ENCODE results near the gene FTO.

Gene FTO

DNA sequence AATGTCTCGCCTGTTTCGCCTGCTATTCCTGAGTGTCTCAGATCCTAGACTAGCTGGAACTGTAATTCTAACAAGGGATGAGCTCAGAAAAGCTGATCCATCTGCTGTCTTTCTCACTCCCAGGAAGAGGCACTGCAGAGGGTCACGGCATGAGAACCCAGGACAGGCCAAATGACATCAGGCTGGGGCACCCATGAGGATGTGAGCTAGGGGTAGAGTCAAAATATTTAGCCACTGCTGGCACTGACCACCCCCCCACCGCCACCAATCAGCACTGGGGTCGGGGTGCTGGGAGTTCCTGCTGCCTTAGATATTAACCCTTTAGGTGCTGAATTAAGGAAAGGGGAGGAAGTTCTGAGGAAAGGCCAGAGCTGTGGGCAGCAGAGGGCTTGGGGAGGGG lies 470.2 kb downstream of the FTO start:
- no peak overlapping the region for H3K27ac ChIP-seq (ENCODE audit: low read depth, low read length)
- H3K9me2 ChIP-seq (replicated peaks; ENCODE audit: insufficient read depth, low read length): no peaks in the 10 kb centered on the region
- no peaks in the 10 kb centered on the region for H4K20me1 ChIP-seq (ENCODE audit: low read depth, low read length)
- no peaks in the 10 kb centered on the region for H3K27me3 ChIP-seq (ENCODE audit: low read length)
- no peak overlapping the region for H3K4me2 ChIP-seq (ENCODE audit: low read depth, low read length, poor library complexity, severe bottlenecking)
- no peaks in the 10 kb centered on the region for H3F3A ChIP-seq (ENCODE audit: insufficient read depth)
- H2AFZ ChIP-seq (ENCODE audit: low read depth, low read length, severe bottlenecking): no peak overlapping the region
- H3K36me3 ChIP-seq (ENCODE audit: low read length): no peaks in the 10 kb centered on the region
- TF ChIP-seq CTCF (IDR thresholded peaks at IDR 0.05; ENCODE audit: insufficient read depth, low read length, poor library complexity, severe bottlenecking) (no peak), EZH2phosphoT487 (conservative IDR thresholded peaks at IDR 0.05; ENCODE audit: low read length) (no peak)
- H3K9ac ChIP-seq (ENCODE audit: low read length): no peak overlapping the region
- no peak overlapping the region for H3K4me3 ChIP-seq (ENCODE audit: insufficient read depth, low read length, poor library complexity, severe bottlenecking)
- no peaks in the 10 kb centered on the region for H3K9me3 ChIP-seq (ENCODE audit: insufficient read depth, low read length)
- H3K79me2 ChIP-seq (ENCODE audit: insufficient read depth, low read length): no peaks in the 10 kb centered on the region

GRCh38 chr16:54174750-54175149 lies 470.8 kb downstream of the FTO start:
- H2AFZ ChIP-seq (ENCODE audit: low read depth, low read length, severe bottlenecking): no peak overlapping the region
- no peaks in the 10 kb centered on the region for H3K36me3 ChIP-seq (ENCODE audit: low read length)
- H4K20me1 ChIP-seq (ENCODE audit: low read depth, low read length): no peaks in the 10 kb centered on the region
- no peak overlapping the region for H3K4me2 ChIP-seq (ENCODE audit: low read depth, low read length, poor library complexity, severe bottlenecking)
- H3K4me3 ChIP-seq (ENCODE audit: insufficient read depth, low read length, poor library complexity, severe bottlenecking): no peak overlapping the region
- H3K9me3 ChIP-seq (ENCODE audit: insufficient read depth, low read length): no peaks in the 10 kb centered on the region
- no peak overlapping the region for H3K9ac ChIP-seq (ENCODE audit: low read length)
- no peaks in the 10 kb centered on the region for H3K27me3 ChIP-seq (ENCODE audit: low read length)
- no peak overlapping the region for H3K27ac ChIP-seq (ENCODE audit: low read depth, low read length)
- no peaks in the 10 kb centered on the region for H3K79me2 ChIP-seq (ENCODE audit: insufficient read depth, low read length)
- TF ChIP-seq CTCF (IDR thresholded peaks at IDR 0.05; ENCODE audit: insufficient read depth, low read length, poor library complexity, severe bottlenecking) (no peak), EZH2phosphoT487 (conservative IDR thresholded peaks at IDR 0.05; ENCODE audit: low read length) (no peak)
- H3K9me2 ChIP-seq (replicated peaks; ENCODE audit: insufficient read depth, low read length): no peaks in the 10 kb centered on the region
- no peaks in the 10 kb centered on the region for H3F3A ChIP-seq (ENCODE audit: insufficient read depth)

- Histone ChIP-seq H3K9ac (ENCODE audit: low read length) (no peak overlapping the region), H3K9me3 (ENCODE audit: insufficient read depth, low read length) (no peaks in the 10 kb centered on the region), H3K4me3 (ENCODE audit: insufficient read depth, low read length, poor library complexity, severe bottlenecking) (no peak overlapping the region), H3F3A (ENCODE audit: insufficient read depth) (no peaks in the 10 kb centered on the region), H3K9me2 (replicated peaks; ENCODE audit: insufficient read depth, low read length) (no peaks in the 10 kb centered on the region), H3K27me3 (ENCODE audit: low read length) (no peaks in the 10 kb centered on the region), H3K4me2 (ENCODE audit: low read depth, low read length, poor library complexity, severe bottlenecking) (no peak overlapping the region), H3K36me3 (ENCODE audit: low read length) (no peaks in the 10 kb centered on the region), H4K20me1 (ENCODE audit: low read depth, low read length) (no peaks in the 10 kb centered on the region), H2AFZ (ENCODE audit: low read depth, low read length, severe bottlenecking) (no peak overlapping the region), H3K79me2 (ENCODE audit: insufficient read depth, low read length) (no peaks in the 10 kb centered on the region), H3K27ac (ENCODE audit: low read depth, low read length) (no peak overlapping the region)
- no peak for TF ChIP-seq EZH2phosphoT487 (conservative IDR thresholded peaks at IDR 0.05; ENCODE audit: low read length)
- no peak for TF ChIP-seq CTCF (IDR thresholded peaks at IDR 0.05; ENCODE audit: insufficient read depth, low read length, poor library complexity, severe bottlenecking)
These were observed 471.2 kb downstream of the FTO start for GRCh38 chr16:54175169-54175551.
